Midbrain (tissue), 1 donor: ENCODE results near the gene CACNA1I.
"Not testable (repeated sequence)": the region's sequence is repeated elsewhere in the genome, so short reads cannot be mapped to it uniquely, and the experiment has no call there.

Experiments used
- DNase-seq: peaks from one replicate; lab custom pipeline; 2025; lab: John Stamatoyannopoulos, UW

The CACNA1I gene

DNA sequence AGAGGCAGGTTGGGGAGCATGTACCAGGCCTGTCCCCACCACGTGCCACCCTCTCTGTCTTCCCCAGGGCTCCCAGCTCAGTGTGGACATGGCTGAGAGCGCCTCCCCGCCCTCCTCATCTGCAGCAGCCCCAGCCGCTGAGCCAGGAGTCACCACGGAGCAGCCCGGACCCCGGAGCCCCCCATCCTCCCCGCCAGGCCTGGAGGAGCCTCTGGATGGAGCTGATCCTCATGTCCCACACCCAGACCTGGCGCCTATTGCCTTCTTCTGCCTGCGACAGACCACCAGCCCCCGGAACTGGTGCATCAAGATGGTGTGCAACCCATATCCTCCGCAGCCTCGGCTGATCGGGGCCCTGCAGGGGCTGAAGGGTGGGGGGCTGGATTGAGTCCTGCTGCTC lies at the start of gene CACNA1I:
Gene CACNA1I (plus strand): TSS at position 89 of the 400 bp plus-strand sequence. CDS start 0 bp downstream, at position 89.
- no peak for DNase-seq

GRCh38 chr22:39521106-39521885 lies 49.3 kb upstream of the CACNA1I start:
- DNase-seq = not testable (repeated sequence)

GRCh38 chr22:39522091-39522490 lies 48.5 kb upstream of the CACNA1I start:
- not testable (repeated sequence) for DNase-seq

DNA sequence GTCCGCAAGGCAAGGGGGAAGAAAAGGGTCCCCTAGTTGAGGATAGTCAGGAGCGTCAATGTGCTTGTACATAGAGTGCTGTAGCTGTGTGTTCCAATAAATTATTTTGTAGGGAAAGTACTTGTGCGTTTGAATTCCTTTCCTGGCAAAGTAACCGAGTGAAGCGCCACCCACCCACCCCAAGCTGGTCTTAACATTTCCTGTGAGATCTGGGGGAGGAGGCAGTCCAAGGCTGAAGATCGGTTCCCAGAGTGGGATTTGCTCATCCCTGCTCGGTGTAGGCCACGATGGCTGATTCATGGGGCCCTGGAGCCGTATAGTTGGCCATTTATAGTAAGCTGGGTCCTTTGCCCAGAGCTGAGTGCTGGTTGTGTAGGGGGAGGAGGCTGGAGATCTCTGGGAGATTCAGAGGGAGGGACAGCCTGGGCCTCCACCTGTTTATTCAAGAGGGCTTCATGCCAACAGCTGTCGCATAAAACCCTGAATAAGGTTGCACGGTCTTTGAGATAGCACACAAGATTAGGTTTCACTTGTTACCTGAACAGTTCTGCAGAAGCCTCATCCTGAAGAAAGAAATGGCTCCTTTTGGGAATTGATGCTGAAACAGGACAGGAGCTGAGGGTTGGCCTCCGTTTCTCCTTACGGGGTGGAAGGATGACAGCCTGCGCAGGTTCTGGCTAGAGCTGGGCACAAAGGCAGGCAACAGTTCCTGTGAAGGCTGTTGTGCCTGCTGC lies 47.8 kb upstream of the CACNA1I start:
- DNase-seq = no peak

DNA sequence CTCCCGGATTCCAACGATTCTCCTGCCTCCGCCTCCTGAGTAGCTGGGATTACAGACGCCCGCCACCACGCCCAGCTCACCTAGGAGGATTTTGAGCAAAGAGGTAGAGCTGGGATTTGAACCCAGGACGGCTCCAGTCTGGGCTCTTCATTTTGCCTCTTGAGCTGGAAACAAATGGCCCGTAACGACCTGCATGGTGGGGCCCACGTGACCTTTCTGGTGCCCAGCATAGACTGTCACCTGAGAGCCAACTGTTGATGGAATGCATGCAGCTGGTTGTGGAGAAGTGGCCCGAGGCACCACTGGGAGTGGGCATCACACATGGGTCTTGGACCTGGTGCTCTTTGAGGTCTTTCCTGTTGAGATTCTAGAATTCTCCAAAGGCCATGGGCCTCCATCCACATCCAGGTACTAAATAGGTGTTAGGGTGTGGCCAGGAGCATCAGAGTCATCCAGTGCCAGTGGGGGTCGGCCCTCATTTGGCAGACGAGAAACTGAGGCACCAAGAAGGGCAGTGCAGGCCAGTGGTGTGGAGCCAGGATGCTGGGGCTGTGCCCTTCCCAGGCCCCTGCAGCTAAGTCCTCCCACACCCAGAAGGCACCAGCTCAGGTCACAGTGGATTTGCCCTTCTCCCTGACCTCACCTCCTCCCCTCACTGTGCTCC lies 46.3 kb upstream of the CACNA1I start:
- no peak for DNase-seq

DNA sequence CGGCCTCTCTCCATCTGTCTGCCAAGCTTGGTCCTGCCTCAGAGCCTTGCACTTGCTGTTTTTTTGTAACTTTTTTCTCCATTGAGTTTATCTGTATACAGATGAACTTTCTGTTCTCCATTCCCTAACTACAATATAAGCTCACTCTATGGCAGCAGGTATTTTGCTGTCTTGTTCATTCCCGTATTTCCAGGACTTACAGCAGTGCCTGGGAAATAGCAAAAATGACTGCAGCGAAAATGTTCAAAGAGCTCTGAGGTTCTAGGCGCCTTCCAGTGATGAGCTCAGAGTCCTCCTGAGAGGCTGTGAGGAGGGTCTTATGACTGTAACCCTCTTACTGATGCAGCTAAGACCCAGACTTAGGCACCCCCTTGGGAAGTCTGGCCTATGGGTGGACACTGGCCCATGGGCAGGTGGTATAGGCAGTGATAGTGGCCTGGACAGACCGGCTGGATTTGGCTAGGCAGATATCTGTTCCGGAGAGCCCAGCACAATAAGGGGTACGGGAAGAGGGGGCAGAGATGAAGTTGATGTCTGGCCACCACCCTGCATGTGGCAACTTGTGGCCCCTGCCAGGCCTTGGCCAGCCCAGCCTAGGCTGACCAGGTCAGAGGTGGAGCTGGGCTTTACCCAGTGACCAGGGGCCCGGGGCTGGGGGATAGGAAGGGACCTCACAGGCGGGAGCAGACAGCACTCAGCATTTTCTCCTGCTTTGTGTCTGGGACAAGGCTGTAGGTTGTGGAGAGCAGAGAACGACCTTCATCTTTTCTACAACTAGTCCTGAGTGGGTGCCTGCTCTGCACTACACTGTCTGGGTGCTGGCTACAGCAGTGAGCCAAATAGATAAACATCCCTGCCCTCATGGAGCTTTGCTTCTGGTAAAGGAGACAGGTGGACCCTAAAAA lies 45.5 kb upstream of the CACNA1I start:
- DNase-seq = no peak

DNA sequence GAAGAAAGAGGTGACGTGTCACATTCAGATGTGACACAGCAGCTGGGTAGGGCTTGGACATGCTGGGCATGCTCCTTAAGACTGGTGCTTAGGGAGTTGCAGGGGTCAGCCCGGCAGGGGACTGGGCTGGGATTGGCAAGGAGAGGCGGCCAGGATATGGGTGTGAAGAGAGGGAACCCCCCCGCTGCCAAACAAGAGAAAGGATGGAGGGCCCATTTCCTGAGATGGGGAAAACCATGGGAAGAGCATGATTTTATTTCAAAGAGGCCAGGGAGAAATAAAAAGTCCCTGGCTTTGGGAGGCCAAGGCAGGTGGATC lies 44.9 kb upstream of the CACNA1I start:
- DNase-seq = no peak

- no peak for DNase-seq
Observed at GRCh38 chr22:39526736-39527171, 43.8 kb upstream of the CACNA1I start.

- no peak for DNase-seq
Observed at GRCh38 chr22:39527481-39527961, 43.0 kb upstream of the CACNA1I start.

DNA sequence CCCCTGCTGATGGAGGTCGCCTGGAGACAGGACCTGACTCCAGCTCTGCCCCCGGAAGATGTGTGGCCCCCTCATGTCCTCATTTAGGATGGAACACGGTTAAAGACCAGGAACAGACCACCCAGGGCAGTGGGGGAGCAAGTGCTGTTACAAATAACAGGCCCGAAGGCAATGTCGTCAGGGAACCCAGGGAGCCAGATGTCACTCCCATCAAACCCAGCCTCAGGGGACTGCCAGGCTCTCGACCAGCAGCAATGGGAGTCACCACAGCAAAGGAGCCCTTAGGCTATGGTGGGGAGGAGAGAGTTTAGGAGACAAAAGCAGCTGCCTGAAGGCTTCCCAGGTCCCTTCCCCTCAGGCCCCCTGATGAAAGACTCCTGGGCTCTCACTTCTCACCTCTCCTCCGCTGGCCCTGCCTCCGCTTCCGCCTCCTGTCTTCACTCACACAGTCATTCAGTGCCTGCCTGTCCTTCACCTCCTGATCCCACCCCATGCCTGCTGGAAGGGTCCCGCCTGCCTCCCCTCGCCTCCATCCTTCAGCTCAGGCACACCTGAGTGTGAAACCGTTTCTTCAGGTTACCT lies 42.4 kb upstream of the CACNA1I start:
- DNase-seq = no peak

- peak; percentile 94 for DNase-seq
Observed at GRCh38 chr22:39528681-39529486, 41.7 kb upstream of the CACNA1I start.

DNA sequence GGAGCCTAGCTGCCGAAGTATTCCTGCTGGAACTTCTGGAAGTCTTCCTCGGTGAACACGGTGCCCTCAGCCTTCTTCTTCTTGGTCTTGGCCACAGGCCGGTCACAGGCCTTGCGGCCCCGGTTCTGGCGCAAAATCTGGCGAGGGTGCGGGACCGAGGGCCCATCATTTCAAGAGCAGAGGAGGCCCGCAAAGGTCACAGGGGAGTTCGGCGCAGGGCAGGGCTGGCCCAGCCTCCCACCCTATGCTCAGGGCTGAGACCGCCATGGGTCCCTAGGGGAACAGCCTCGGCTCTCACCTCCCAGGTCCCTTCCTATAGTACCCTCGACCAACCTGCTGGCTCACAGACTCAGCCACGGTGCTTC lies 41.1 kb upstream of the CACNA1I start:
- DNase-seq = no peak

- no peak for DNase-seq
Observed at GRCh38 chr22:39530116-39530515, 40.4 kb upstream of the CACNA1I start.

DNA sequence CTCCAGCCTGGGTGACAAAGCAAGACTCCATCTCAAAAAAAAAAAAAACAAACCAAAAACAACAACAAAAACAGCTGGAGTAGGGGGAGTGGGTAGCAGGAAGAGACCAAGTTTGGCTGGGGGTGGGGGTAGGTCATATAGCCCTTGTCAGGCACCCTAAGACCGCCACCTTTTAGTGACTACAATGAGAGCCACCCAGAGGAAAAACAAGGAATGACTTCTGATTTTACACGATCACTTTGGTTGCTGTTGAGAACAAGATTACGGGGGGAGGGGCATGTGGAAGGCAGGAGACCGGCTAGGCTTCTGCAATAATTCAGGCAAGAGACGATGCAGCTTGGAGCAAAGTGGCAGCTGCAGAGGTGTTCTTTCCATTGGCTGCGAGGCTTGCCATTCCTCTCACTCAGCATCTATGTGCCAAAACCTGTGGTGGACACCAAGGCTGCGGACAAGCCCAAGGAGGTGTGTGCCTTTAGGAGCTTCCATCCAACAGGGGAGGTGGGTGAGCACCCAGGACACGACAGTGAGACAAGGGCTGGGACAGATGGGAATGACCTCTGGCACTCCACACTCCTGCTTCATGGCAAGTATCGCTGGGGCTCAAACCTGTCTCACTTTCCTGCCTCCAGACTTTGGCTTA lies 39.7 kb upstream of the CACNA1I start:
- DNase-seq = no peak

- DNase-seq = peak; percentile 98
Observed at GRCh38 chr22:39532215-39533073, 38.1 kb upstream of the CACNA1I start, which contains the start of gene RPS19BP1. Gene RPS19BP1 (minus strand): TSS chr22:39532748. CDS start chr22:39532738, 10 bp downstream.

GRCh38 chr22:39534092-39534506 lies 36.5 kb upstream of the CACNA1I start:
- no peak for DNase-seq

GRCh38 chr22:39534591-39535356 lies 35.8 kb upstream of the CACNA1I start:
- peak; percentile 77 for DNase-seq

- DNase-seq = no peak
Observed at GRCh38 chr22:39535357-39535725, 35.2 kb upstream of the CACNA1I start.
